ENCODE measurements around the gene ALMS1.
"Not testable (repeated sequence)": the region's sequence is repeated elsewhere in the genome, so short reads cannot be mapped to it uniquely, and the experiment has no call there.

ALMS1 gene

GRCh38 chr2:73504850-73505249, 119.2 kb downstream of the ALMS1 start:
- H3K27ac ChIP-seq (ENCODE audit: low read length); H3K9ac ChIP-seq (ENCODE audit: low read length in 2 of 2); H3K4me1 ChIP-seq (ENCODE audit: control insufficient read depth, insufficient read depth, low read length); H3K4me3 ChIP-seq (ENCODE audit: low read length in 2 of 2); H3K27me3 ChIP-seq (ENCODE audit: control insufficient read depth in 1 of 2, insufficient read depth in 2 of 2, low read length in 2 of 2); H3K9me3 ChIP-seq (ENCODE audit: control insufficient read depth in 2 of 2, low read length in 2 of 2); H3K36me3 ChIP-seq (ENCODE audit: control insufficient read depth in 2 of 2, insufficient read depth in 2 of 2, low read length in 2 of 2): not testable (repeated sequence)

DNA sequence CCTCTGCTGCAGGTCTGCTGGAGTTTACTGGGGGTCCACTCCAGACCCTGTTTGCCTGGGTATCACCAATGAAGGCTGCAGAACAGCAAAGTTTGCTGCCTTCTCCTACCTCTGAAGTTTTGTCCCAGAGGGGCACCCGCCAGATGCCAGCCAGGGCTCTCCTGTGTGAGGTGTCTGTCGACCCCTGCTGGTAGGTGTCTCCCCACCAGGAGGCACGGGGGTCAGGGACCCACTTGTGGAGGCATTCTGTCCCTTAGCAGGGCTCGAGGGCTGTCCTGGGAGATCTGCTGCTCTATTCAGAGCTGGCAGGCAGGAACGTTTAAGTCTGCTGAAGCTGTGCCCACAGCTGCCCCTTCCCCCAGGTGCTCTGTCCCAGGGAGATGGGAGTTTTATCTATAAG, 124.8 kb downstream of the ALMS1 start:
- not testable (repeated sequence) for H3K9me3 ChIP-seq (ENCODE audit: control insufficient read depth in 2 of 2, low read length in 2 of 2)

GRCh38 chr2:73516033-73516432, 130.4 kb downstream of the ALMS1 start:
- H3K36me3 ChIP-seq (ENCODE audit: control insufficient read depth in 2 of 2, insufficient read depth in 2 of 2, low read length in 2 of 2): peaks cover 10 to 11% of the 10 kb centered on the region in 2 donors
- H3K27me3 ChIP-seq (ENCODE audit: control insufficient read depth in 1 of 2, insufficient read depth in 2 of 2, low read length in 2 of 2): no peaks in the 10 kb centered on the region
- no peak overlapping the region for H3K4me3 ChIP-seq (ENCODE audit: low read length in 2 of 2)
- H3K9me3 ChIP-seq (ENCODE audit: control insufficient read depth in 2 of 2, low read length in 2 of 2): peaks cover 3 to 7% of the 10 kb centered on the region in 2 donors
- no peak overlapping the region for H3K27ac ChIP-seq (ENCODE audit: low read length)
- no peaks in the 10 kb centered on the region for H3K4me1 ChIP-seq (ENCODE audit: control insufficient read depth, insufficient read depth, low read length)
- H3K9ac ChIP-seq (ENCODE audit: low read length in 2 of 2): no peak overlapping the region

More for the DNA sequence above, 124.8 kb downstream of the ALMS1 start:
- not testable (repeated sequence) for H3K27me3 ChIP-seq (ENCODE audit: control insufficient read depth in 1 of 2, insufficient read depth in 2 of 2, low read length in 2 of 2); H3K4me1 ChIP-seq (ENCODE audit: control insufficient read depth, insufficient read depth, low read length); H3K4me3 ChIP-seq (ENCODE audit: low read length in 2 of 2); H3K27ac ChIP-seq (ENCODE audit: low read length); H3K36me3 ChIP-seq (ENCODE audit: control insufficient read depth in 2 of 2, insufficient read depth in 2 of 2, low read length in 2 of 2); H3K9ac ChIP-seq (ENCODE audit: low read length in 2 of 2)

GRCh38 chr2:73528688-73529087, 143.1 kb downstream of the ALMS1 start:
- no peak overlapping the region for H3K9ac ChIP-seq (ENCODE audit: low read length in 2 of 2)
- no peak overlapping the region for H3K4me3 ChIP-seq (ENCODE audit: low read length in 2 of 2)
- peaks cover 0 to 11% of the 10 kb centered on the region in 2 donors for H3K36me3 ChIP-seq (ENCODE audit: control insufficient read depth in 2 of 2, insufficient read depth in 2 of 2, low read length in 2 of 2)
- no peaks in the 10 kb centered on the region for H3K27me3 ChIP-seq (ENCODE audit: control insufficient read depth in 1 of 2, insufficient read depth in 2 of 2, low read length in 2 of 2)
- no peak overlapping the region for H3K27ac ChIP-seq (ENCODE audit: low read length)
- H3K4me1 ChIP-seq (ENCODE audit: control insufficient read depth, insufficient read depth, low read length): no peaks in the 10 kb centered on the region
- no peaks in the 10 kb centered on the region for H3K9me3 ChIP-seq (ENCODE audit: control insufficient read depth in 2 of 2, low read length in 2 of 2)

DNA sequence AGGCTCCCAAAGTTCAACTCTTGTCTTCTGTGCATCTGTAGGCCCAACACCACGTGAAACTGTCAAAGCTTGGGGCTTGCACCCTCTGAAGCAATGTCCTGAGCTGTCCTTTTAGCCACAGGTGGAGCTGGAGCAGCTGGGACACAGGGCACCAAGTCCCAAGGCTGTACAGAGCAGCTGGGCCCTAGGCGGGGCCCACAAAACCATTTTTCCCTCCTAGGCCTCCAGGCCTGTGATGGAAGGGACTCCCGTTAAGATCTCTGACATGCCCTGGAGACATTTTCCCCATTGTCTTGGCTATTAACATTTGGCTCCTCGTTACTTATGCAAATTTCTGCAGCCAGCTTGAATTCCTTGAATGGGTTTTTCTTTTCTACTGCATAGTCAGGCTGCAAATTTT, 145.1 kb downstream of the ALMS1 start:
- peaks cover 0 to 13% of the 10 kb centered on the region in 2 donors for H3K36me3 ChIP-seq (ENCODE audit: control insufficient read depth in 2 of 2, insufficient read depth in 2 of 2, low read length in 2 of 2)

DNA sequence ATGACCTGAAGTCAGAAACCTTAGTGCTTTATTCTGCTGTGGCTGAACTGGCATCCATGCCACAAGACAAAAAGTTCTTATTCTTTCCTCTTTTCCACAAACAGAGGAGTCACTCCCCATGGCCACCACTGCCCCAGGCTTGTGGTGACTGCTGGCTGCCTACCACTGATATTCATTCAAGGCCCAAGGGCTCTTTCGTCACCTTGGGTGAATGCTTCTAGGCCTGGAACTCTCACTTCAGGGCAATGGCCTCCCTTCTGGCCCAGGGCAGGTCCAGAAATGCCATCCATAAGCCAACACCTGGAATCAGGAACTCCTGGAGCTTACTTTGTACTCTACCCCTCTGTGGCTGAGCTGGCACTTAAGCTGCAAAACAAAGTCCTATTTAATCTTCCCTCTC, 146.7 kb downstream of the ALMS1 start:
- H3K36me3 ChIP-seq (ENCODE audit: control insufficient read depth in 2 of 2, insufficient read depth in 2 of 2, low read length in 2 of 2): peaks cover 2 to 18% of the 10 kb centered on the region in 2 donors
- no peaks in the 10 kb centered on the region for H3K4me1 ChIP-seq (ENCODE audit: control insufficient read depth, insufficient read depth, low read length)
- H3K27me3 ChIP-seq (ENCODE audit: control insufficient read depth in 1 of 2, insufficient read depth in 2 of 2, low read length in 2 of 2): no peaks in the 10 kb centered on the region
- H3K4me3 ChIP-seq (ENCODE audit: low read length in 2 of 2): no peak overlapping the region
- H3K9ac ChIP-seq (ENCODE audit: low read length in 2 of 2): no peak overlapping the region
- H3K9me3 ChIP-seq (ENCODE audit: control insufficient read depth in 2 of 2, low read length in 2 of 2): no peaks in the 10 kb centered on the region
- H3K27ac ChIP-seq (ENCODE audit: low read length): no peak overlapping the region

More for the DNA sequence above, 145.1 kb downstream of the ALMS1 start:
- H3K4me1 ChIP-seq (ENCODE audit: control insufficient read depth, insufficient read depth, low read length); H3K27me3 ChIP-seq (ENCODE audit: control insufficient read depth in 1 of 2, insufficient read depth in 2 of 2, low read length in 2 of 2); H3K4me3 ChIP-seq (ENCODE audit: low read length in 2 of 2); H3K9me3 ChIP-seq (ENCODE audit: control insufficient read depth in 2 of 2, low read length in 2 of 2); H3K27ac ChIP-seq (ENCODE audit: low read length); H3K9ac ChIP-seq (ENCODE audit: low read length in 2 of 2): not testable (repeated sequence)

DNA sequence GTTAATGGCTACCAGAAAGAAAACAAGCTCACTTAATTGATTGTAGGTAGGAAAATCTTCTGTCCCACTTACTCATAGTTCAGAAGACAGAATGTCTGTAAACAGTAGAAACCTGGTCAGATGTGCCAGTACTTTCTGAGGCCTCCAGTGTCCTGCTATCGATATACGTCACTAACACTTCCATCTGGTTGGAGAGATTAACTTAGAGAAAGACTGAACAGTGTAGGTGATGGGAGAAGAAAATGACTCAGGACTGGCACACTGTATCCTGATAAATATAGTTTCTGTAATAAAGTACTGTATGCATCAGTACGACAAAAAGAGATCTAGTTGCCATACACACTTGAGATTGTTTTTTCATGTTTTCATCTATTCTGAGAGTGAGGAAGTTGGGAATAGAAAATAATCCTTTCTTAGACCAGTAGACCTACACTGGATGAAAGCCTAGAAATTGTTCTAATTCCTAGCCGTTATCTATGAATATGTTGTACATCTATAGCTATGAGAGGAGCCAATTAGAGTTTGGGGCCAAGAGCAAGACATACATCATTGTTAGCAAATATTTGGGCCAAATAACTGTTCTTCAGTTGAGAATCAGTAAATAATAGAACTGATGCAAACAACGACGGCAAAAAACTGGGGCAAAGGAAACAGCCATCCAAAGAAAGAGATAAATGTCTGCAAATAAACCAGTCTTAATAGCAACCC, 150.7 kb downstream of the ALMS1 start:
- Histone ChIP-seq H3K9me3 (ENCODE audit: control insufficient read depth in 2 of 2, low read length in 2 of 2) (peaks cover 0 to 5% of the 10 kb centered on the region in 2 donors), H3K4me1 (ENCODE audit: control insufficient read depth, insufficient read depth, low read length) (no peaks in the 10 kb centered on the region), H3K27ac (ENCODE audit: low read length) (no peak overlapping the region), H3K9ac (ENCODE audit: low read length in 2 of 2) (no peak overlapping the region), H3K4me3 (ENCODE audit: low read length in 2 of 2) (no peak overlapping the region), H3K36me3 (ENCODE audit: control insufficient read depth in 2 of 2, insufficient read depth in 2 of 2, low read length in 2 of 2) (peaks cover 2 to 19% of the 10 kb centered on the region in 2 donors), H3K27me3 (ENCODE audit: control insufficient read depth in 1 of 2, insufficient read depth in 2 of 2, low read length in 2 of 2) (no peaks in the 10 kb centered on the region)

DNA sequence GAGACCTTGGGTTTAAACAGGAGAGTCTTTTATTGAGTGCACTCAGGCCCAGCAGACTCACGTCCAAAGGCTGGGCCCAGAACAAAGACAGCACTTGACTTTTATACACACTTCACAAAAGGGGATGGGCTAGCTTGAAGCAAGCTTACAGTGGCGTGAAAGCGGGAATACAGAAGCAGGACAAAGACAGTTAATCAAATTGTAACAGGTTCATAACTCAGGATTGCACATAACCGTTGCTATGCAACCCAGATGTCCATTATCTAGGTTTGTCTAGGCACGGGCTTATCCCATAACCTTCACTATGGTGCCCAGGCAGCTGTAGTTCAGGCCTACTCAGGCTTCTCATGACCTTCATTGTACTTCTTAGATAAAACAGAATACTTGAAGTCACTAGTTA, 175.2 kb downstream of the ALMS1 start:
- H3K27me3 ChIP-seq (ENCODE audit: control insufficient read depth in 1 of 2, insufficient read depth in 2 of 2, low read length in 2 of 2); H3K36me3 ChIP-seq (ENCODE audit: control insufficient read depth in 2 of 2, insufficient read depth in 2 of 2, low read length in 2 of 2); H3K9ac ChIP-seq (ENCODE audit: low read length in 2 of 2); H3K4me1 ChIP-seq (ENCODE audit: control insufficient read depth, insufficient read depth, low read length); H3K9me3 ChIP-seq (ENCODE audit: control insufficient read depth in 2 of 2, low read length in 2 of 2); H3K27ac ChIP-seq (ENCODE audit: low read length); H3K4me3 ChIP-seq (ENCODE audit: low read length in 2 of 2): not testable (repeated sequence)

DNA sequence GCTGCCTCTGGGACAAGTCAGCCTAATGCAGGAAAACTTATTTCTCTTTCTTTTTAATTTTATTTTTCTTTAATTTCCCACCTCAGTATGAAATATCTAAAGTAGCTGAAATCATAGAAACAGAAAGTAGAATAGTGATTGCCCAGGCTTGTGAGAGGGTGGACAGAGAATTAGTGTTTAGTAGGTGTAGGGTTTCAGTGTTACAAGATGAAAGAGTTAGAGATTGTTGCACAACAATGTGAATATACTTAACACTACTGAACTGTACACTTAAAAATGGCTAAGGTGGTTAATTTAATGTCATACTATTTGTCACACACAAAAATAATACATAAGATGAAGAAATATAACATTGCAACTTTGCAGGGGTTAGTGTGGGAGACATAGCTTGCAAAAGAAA, 175.8 kb downstream of the ALMS1 start:
- H3K9me3 ChIP-seq (ENCODE audit: control insufficient read depth in 2 of 2, low read length in 2 of 2): no peaks in the 10 kb centered on the region

DNA sequence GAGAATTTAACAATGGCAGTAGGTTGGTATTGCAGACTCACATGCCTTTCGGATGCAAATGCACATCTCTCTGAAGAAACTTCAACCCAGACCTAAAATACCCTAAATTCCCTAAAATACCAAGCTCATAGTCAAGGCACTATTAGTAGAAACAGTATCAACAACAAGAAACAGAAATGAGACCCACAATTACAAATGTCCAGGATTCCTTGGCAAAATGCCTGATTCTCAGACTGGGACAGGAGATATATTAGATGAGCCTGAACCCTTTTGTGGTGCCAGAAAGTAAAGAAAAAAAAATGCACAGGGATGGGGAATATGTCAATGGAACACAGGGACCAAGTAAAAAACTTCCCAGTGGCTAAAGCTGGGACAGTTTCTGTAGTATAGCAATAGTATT, 179.3 kb downstream of the ALMS1 start:
- H3K27me3 ChIP-seq (ENCODE audit: control insufficient read depth in 1 of 2, insufficient read depth in 2 of 2, low read length in 2 of 2): no peaks in the 10 kb centered on the region
- no peaks in the 10 kb centered on the region for H3K36me3 ChIP-seq (ENCODE audit: control insufficient read depth in 2 of 2, insufficient read depth in 2 of 2, low read length in 2 of 2)
- H3K9ac ChIP-seq (ENCODE audit: low read length in 2 of 2): no peak overlapping the region
- no peaks in the 10 kb centered on the region for H3K9me3 ChIP-seq (ENCODE audit: control insufficient read depth in 2 of 2, low read length in 2 of 2)
- H3K27ac ChIP-seq (ENCODE audit: low read length): no peak overlapping the region
- no peak overlapping the region for H3K4me3 ChIP-seq (ENCODE audit: low read length in 2 of 2)
- no peaks in the 10 kb centered on the region for H3K4me1 ChIP-seq (ENCODE audit: control insufficient read depth, insufficient read depth, low read length)

More for the DNA sequence above, 175.8 kb downstream of the ALMS1 start:
- no peak overlapping the region for H3K4me3 ChIP-seq (ENCODE audit: low read length in 2 of 2)
- no peak overlapping the region for H3K9ac ChIP-seq (ENCODE audit: low read length in 2 of 2)
- H3K27ac ChIP-seq (ENCODE audit: low read length): no peak overlapping the region
- H3K4me1 ChIP-seq (ENCODE audit: control insufficient read depth, insufficient read depth, low read length): no peaks in the 10 kb centered on the region
- peaks cover 0 to 6% of the 10 kb centered on the region in 2 donors for H3K36me3 ChIP-seq (ENCODE audit: control insufficient read depth in 2 of 2, insufficient read depth in 2 of 2, low read length in 2 of 2)
- no peaks in the 10 kb centered on the region for H3K27me3 ChIP-seq (ENCODE audit: control insufficient read depth in 1 of 2, insufficient read depth in 2 of 2, low read length in 2 of 2)

GRCh38 chr2:73566288-73566878, 180.7 kb downstream of the ALMS1 start:
- Histone ChIP-seq H3K27ac (ENCODE audit: low read length) (no peak overlapping the region), H3K4me1 (ENCODE audit: control insufficient read depth, insufficient read depth, low read length) (no peaks in the 10 kb centered on the region), H3K27me3 (ENCODE audit: control insufficient read depth in 1 of 2, insufficient read depth in 2 of 2, low read length in 2 of 2) (no peaks in the 10 kb centered on the region), H3K36me3 (ENCODE audit: control insufficient read depth in 2 of 2, insufficient read depth in 2 of 2, low read length in 2 of 2) (peaks cover 0 to 2% of the 10 kb centered on the region in 2 donors), H3K9me3 (ENCODE audit: control insufficient read depth in 2 of 2, low read length in 2 of 2) (no peaks in the 10 kb centered on the region), H3K4me3 (ENCODE audit: low read length in 2 of 2) (no peak overlapping the region), H3K9ac (ENCODE audit: low read length in 2 of 2) (no peak overlapping the region)
